ENCODE results near the gene RNF130.

RNF130 gene

GRCh38 chr5:180071531-180072255 is at the start of gene RNF130:
RNF130 (minus strand) TSS chr5:180071759; CDS start chr5:180071702, 57 bp downstream.
- DNase-seq: peak; percentile 94

GRCh38 chr5:180120237-180121101 is 48.9 kb upstream of the RNF130 start:
- no peak for DNase-seq

GRCh38 chr5:180119903-180120236 is 48.3 kb upstream of the RNF130 start:
- no peak for DNase-seq

- DNase-seq: no peak
These were observed 47.7 kb upstream of the RNF130 start for GRCh38 chr5:180119031-180119902.

GRCh38 chr5:180118391-180118791 is 46.8 kb upstream of the RNF130 start:
- no peak for DNase-seq

GRCh38 chr5:180117000-180117725 is 45.6 kb upstream of the RNF130 start:
- DNase-seq: no peak

- no peak for DNase-seq
These were observed 44.8 kb upstream of the RNF130 start for GRCh38 chr5:180116077-180116999.

GRCh38 chr5:180115326-180116076 is 43.9 kb upstream of the RNF130 start:
- DNase-seq: no peak

GRCh38 chr5:180114304-180115003 is 42.9 kb upstream of the RNF130 start:
- no peak for DNase-seq

GRCh38 chr5:180113660-180114303 is 42.2 kb upstream of the RNF130 start:
- no peak for DNase-seq

- DNase-seq: no peak
These were observed 40.8 kb upstream of the RNF130 start for GRCh38 chr5:180112181-180112861.

- DNase-seq: no peak
These were observed 39.9 kb upstream of the RNF130 start for GRCh38 chr5:180111273-180112002.

- DNase-seq: no peak
These were observed 38.4 kb upstream of the RNF130 start for GRCh38 chr5:180109920-180110319.

GRCh38 chr5:180107005-180107404 is 35.4 kb upstream of the RNF130 start:
- DNase-seq: no peak

GRCh38 chr5:180105827-180106312 is 34.3 kb upstream of the RNF130 start:
- peak; percentile 49 for DNase-seq

GRCh38 chr5:180104168-180104530 is 32.6 kb upstream of the RNF130 start:
- DNase-seq: no peak

GRCh38 chr5:180103487-180104167 is 32.1 kb upstream of the RNF130 start:
- DNase-seq: no peak
